Nephron (organoid): Measurements from ENCODE around the gene SCLT1.

Experiments
- H3K27ac Mint-ChIP-seq, 3 experiments: 2 replicates each; pipeline ENCODE4 v1.8.0; 2020; ENCODE audit warnings: mixed read lengths in 3 of 3, mild to moderate bottlenecking in 2 of 3, moderate library complexity in 1 of 3
- H3K27me3 Mint-ChIP-seq: 2 replicates; pipeline ENCODE4 v1.8.0; 2021; ENCODE audit warnings: low read depth, mild to moderate bottlenecking, moderate library complexity, mixed read lengths
- H3K36me3 Mint-ChIP-seq: 2 replicates; pipeline ENCODE4 v1.8.0; 2020; ENCODE audit warnings: low read depth, mixed read lengths
- H3K4me1 Mint-ChIP-seq: 2 replicates; pipeline ENCODE4 v1.8.0; 2020; ENCODE audit warnings: mixed read lengths
- H3K4me3 Mint-ChIP-seq, 3 experiments: 2 replicates each; pipeline ENCODE4 v1.8.0; 2020; ENCODE audit warnings: mild to moderate bottlenecking in 3 of 3, mixed read lengths in 3 of 3, moderate library complexity in 2 of 3
- H3K9me3 Mint-ChIP-seq: 2 replicates; pipeline ENCODE4 v1.8.0; 2020; ENCODE audit warnings: mixed read lengths
- TF ChIP-seq, protein P1 (sequence below), 3 experiments: fragments of 200-600 bp; sonication (generic); IDR thresholded peaks; one replicate each; pipeline ENCODE4 v1.5.0; 2021; ENCODE audit warnings: antibody characterized with exemption in 3 of 3; ENCODE audit not compliant: unreplicated experiment in 3 of 3

Gene SCLT1

DNA sequence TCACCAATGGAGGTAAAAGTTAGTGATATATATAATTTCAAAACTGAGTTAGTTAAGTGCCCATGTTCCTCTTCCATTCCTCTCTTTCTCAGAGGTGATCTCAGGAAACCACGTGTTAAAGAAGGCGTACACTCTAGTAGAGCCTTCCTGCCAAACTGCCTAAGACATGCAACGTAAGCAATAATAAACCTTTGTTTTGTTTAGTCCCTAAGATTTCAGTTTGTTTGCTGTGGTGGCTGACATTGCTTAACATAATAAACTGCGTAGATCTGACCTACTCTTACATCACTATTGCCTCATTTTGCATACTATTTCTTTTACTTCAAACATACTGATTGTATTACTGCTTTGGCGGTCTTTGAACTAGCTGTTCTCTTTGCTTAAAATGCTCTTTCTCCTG is 184.6 kb downstream of the SCLT1 start:
- Mint-ChIP-seq H3K4me3 (no peak overlapping the region), H3K36me3 (no peaks in the 10 kb centered on the region), H3K4me1 (peaks cover 6% of the 10 kb centered on the region), H3K27ac (no peak overlapping the region), H3K9me3 (no peaks in the 10 kb centered on the region), H3K27me3 (no peaks in the 10 kb centered on the region)
- TF ChIP-seq, protein P1, sequence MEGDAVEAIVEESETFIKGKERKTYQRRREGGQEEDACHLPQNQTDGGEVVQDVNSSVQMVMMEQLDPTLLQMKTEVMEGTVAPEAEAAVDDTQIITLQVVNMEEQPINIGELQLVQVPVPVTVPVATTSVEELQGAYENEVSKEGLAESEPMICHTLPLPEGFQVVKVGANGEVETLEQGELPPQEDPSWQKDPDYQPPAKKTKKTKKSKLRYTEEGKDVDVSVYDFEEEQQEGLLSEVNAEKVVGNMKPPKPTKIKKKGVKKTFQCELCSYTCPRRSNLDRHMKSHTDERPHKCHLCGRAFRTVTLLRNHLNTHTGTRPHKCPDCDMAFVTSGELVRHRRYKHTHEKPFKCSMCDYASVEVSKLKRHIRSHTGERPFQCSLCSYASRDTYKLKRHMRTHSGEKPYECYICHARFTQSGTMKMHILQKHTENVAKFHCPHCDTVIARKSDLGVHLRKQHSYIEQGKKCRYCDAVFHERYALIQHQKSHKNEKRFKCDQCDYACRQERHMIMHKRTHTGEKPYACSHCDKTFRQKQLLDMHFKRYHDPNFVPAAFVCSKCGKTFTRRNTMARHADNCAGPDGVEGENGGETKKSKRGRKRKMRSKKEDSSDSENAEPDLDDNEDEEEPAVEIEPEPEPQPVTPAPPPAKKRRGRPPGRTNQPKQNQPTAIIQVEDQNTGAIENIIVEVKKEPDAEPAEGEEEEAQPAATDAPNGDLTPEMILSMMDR (IDR thresholded peaks at IDR 0.05; ENCODE audit: unreplicated experiment in 3 of 3): no peak

GRCh38 chr4:128907981-128908380 is 185.4 kb downstream of the SCLT1 start:
- H3K27me3 Mint-ChIP-seq: no peaks in the 10 kb centered on the region
- no peak overlapping the region for H3K4me3 Mint-ChIP-seq
- H3K36me3 Mint-ChIP-seq: no peaks in the 10 kb centered on the region
- H3K27ac Mint-ChIP-seq: no peak overlapping the region
- TF ChIP-seq, protein P1 (IDR thresholded peaks at IDR 0.05; ENCODE audit: unreplicated experiment in 3 of 3): no peak
- peaks cover 6% of the 10 kb centered on the region for H3K4me1 Mint-ChIP-seq
- H3K9me3 Mint-ChIP-seq: no peaks in the 10 kb centered on the region

- H3K4me3 Mint-ChIP-seq: no peak overlapping the region
- H3K27ac Mint-ChIP-seq: peak overlapping the region in 1 of 3 experiments; percentile 4
- no peaks in the 10 kb centered on the region for H3K36me3 Mint-ChIP-seq
- peaks cover 6% of the 10 kb centered on the region for H3K4me1 Mint-ChIP-seq
- no peaks in the 10 kb centered on the region for H3K9me3 Mint-ChIP-seq
- TF ChIP-seq, protein P1 (IDR thresholded peaks at IDR 0.05; ENCODE audit: unreplicated experiment in 3 of 3): no peak
- no peaks in the 10 kb centered on the region for H3K27me3 Mint-ChIP-seq
Observed at GRCh38 chr4:128906581-128906980, 186.8 kb downstream of the SCLT1 start.

DNA sequence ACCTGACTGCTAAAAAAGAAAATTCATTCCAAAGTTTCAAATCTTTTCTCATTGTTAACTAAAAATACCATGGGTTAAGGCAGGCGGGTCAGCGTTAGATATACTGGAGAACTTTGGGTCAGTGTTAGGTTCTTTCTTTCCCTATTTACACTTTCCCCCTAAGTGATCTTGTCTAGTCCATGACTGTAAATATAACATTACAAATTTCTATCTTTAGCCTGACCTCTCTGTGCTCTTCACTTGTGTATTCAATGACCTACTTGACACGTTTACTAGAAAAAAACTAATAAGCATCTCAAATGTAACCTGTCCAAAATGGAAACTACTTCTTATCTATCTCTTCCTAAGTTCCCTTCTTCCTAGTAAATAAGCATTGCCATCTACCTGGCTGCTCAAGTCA is 188.5 kb downstream of the SCLT1 start:
- Mint-ChIP-seq H3K4me1 (peaks cover 6% of the 10 kb centered on the region), H3K27ac (no peak overlapping the region), H3K9me3 (no peaks in the 10 kb centered on the region), H3K27me3 (no peaks in the 10 kb centered on the region), H3K36me3 (no peaks in the 10 kb centered on the region), H3K4me3 (no peak overlapping the region)
- TF ChIP-seq, protein P1 (IDR thresholded peaks at IDR 0.05; ENCODE audit: unreplicated experiment in 3 of 3): no peak

- H3K4me1 Mint-ChIP-seq: no peaks in the 10 kb centered on the region
- H3K27ac Mint-ChIP-seq: no peak overlapping the region
- H3K4me3 Mint-ChIP-seq: no peak overlapping the region
- no peaks in the 10 kb centered on the region for H3K9me3 Mint-ChIP-seq
- TF ChIP-seq, protein P1 (IDR thresholded peaks at IDR 0.05; ENCODE audit: unreplicated experiment in 3 of 3): no peak
- H3K27me3 Mint-ChIP-seq: no peaks in the 10 kb centered on the region
- peaks cover 5% of the 10 kb centered on the region for H3K36me3 Mint-ChIP-seq
Observed at GRCh38 chr4:128880662-128881061, 212.7 kb downstream of the SCLT1 start.

DNA sequence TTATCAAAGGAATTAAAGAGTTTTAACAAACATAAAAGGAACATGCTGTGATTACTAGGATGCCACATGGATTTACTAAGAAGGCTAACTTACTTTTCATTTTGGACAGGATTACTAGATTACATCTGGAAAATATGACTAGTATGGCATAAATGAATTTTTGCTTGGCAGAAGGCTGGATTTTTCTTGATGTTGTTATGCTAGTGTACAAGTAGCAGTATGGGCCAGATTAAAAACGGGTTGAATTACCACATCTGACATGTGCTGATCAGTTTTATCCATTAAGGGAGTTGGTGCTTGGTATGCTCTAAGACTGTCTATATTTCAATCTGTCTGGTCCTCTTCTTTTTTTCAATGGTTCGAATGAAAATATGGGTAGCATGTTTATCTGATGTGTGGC is 213.4 kb downstream of the SCLT1 start:
- Mint-ChIP-seq H3K4me3 (no peak overlapping the region), H3K4me1 (no peaks in the 10 kb centered on the region), H3K27ac (no peak overlapping the region), H3K9me3 (no peaks in the 10 kb centered on the region), H3K36me3 (peaks cover 8% of the 10 kb centered on the region), H3K27me3 (no peaks in the 10 kb centered on the region)
- TF ChIP-seq, protein P1 (IDR thresholded peaks at IDR 0.05; ENCODE audit: unreplicated experiment in 3 of 3): no peak
